GM12892 (cell line): ENCODE data around the gene TIMM44.

ENCODE experiments used
- DNase-seq: peaks from one replicate; pipeline ENCODE4 v3.0.0; 2011; ENCODE audit not compliant: insufficient read length
- FAIRE-seq: peaks from 2 replicates; lab custom pipeline; 2011; peaks lifted over from hg19 to GRCh38; lab: Jason Lieb, UNC
- POLR2A ChIP-seq: IDR thresholded peaks from 2 replicates; pipeline ENCODE4 v1.6.1; 2011; ENCODE audit warnings: low read depth, low read length, control low read depth
- POLR2AphosphoS5 ChIP-seq: IDR thresholded peaks from 2 replicates; pipeline ENCODE4 v1.6.1; 2011; ENCODE audit warnings: low read depth, low read length, control low read depth
- TAF1 ChIP-seq: IDR thresholded peaks from 2 replicates; pipeline ENCODE4 v1.6.1; 2011; ENCODE audit warnings: low read depth, mild to moderate bottlenecking, control low read depth, low read length, borderline replicate concordance

Gene TIMM44

GRCh38 chr19:7907122-7907521 lies 36.3 kb downstream of the TIMM44 start:
- no peak for TF ChIP-seq TAF1
- TF ChIP-seq POLR2AphosphoS5, result peak; percentile 74
- no peak for TF ChIP-seq POLR2A
- DNase-seq, result no peak
- no peak for FAIRE-seq

- no peak for DNase-seq
- FAIRE-seq, result no peak
- TF ChIP-seq POLR2A (no peak), POLR2AphosphoS5 (no peak), TAF1 (no peak)
Observed at GRCh38 chr19:7905859-7906258, 37.6 kb downstream of the TIMM44 start.

DNA sequence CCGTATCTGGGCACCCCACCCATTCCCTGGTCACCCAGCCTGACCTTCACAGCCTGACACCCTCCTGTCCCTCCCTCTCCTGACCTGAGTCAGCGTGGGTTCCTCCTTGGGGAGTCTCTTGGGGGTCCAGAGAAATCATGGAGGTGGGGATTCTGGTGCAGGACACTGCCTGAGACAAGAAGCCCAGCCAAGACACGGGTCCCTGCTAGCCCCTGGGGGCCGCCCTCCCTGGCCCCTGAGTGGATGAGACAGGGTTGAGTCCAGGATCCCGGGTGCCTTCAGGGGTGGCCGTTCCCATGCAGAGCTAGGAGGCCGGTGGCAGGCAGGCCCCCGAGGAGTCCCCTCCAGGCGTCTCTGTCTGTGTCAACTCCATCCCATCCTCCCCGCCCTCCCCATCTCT lies 38.2 kb downstream of the TIMM44 start:
- TF ChIP-seq POLR2AphosphoS5 (no peak), TAF1 (no peak), POLR2A (no peak)
- DNase-seq, result no peak
- FAIRE-seq, result no peak

- DNase-seq (peak; percentile 75), FAIRE-seq (peak; percentile 65)
Observed at GRCh38 chr19:7904074-7905020, 39.1 kb downstream of the TIMM44 start.

GRCh38 chr19:7903244-7904073 lies 40.0 kb downstream of the TIMM44 start, which contains the start of gene MAP2K7:
Gene MAP2K7 (plus strand): TSS chr19:7903877. CDS start chr19:7903945, 68 bp downstream.
- TF ChIP-seq POLR2AphosphoS5 (peak; percentile 87), TAF1 (peak; percentile 55), POLR2A (peak; percentile 86)
- DNase-seq (peak; percentile 98), FAIRE-seq (peak; percentile 100)

More at GRCh38 chr19:7904074-7905020, 39.1 kb downstream of the TIMM44 start:
- TF ChIP-seq POLR2A, result no peak
- no peak for TF ChIP-seq TAF1

DNA sequence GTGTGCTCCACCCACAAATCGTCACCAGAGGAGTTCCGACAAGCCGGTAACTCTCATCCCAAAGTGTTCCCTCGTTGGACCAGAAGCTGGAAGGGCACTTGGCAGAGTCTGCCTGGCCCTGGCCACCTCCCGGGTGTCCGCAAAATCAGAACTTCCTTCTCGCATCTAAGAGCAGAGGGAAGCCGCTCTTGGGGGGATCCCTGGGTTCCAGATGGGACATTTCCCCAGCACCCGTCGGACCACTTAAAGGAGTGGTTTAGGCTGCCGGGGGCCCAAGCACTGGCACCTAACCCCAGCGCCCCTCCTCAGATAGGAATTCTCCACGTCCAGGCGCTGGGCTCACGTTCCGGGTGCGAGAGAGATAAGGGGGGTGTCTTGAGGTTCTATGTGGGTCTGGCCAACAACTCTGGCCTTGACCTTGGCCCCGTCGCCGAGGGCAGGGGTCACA lies 40.6 kb downstream of the TIMM44 start:
- TF ChIP-seq POLR2AphosphoS5, result no peak
- TF ChIP-seq POLR2A, result no peak
- no peak for TF ChIP-seq TAF1
- FAIRE-seq, result no peak
- no peak for DNase-seq

DNA sequence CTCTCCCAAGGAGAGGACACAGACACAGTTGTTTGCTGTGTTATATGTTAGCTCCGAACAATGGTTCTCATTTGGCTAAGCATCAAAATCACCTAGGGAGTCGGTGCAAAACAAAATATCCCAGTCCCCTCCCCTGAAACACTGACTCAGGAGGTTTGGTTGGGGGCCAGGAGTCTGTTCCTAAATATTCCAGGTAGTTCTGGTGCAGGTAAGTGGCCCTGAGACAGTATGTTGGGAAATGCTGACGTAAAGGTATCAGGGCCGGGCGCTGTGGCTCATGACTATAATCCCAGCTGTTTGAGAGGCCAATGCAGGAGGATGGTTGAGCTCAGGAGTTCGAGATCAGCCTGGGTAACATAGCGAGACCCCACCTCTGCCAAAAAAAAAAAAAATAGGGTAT lies 42.1 kb downstream of the TIMM44 start:
- FAIRE-seq (no peak), DNase-seq (no peak)
- TF ChIP-seq POLR2AphosphoS5 (no peak), POLR2A (no peak), TAF1 (no peak)

DNA sequence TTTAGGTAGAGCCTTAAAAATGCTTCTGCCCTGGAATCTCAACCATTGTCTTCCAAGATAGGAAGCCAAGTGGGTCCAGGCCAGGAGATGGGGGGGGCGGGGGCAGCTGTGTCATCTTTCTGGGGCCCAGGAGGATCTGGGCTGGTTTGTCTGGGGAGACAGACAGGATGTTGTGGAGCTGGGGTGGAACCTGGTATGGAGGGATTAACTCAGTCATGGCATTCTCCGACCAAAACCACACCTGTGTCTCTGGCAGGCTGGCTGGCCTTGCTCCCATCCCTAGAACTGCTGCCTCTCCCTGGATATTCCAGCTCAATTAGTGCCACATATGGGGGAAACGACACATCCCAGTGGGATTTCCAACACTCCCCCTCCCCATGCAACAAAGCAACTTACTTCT lies 42.5 kb downstream of the TIMM44 start:
- TF ChIP-seq POLR2A (no peak), POLR2AphosphoS5 (no peak), TAF1 (no peak)
- DNase-seq, result no peak
- FAIRE-seq, result no peak

- no peak for DNase-seq
- no peak for TF ChIP-seq POLR2A
- no peak for TF ChIP-seq POLR2AphosphoS5
- no peak for FAIRE-seq
Observed at GRCh38 chr19:7900401-7900870, 43.0 kb downstream of the TIMM44 start.

GRCh38 chr19:7899751-7900378 lies 43.6 kb downstream of the TIMM44 start:
- FAIRE-seq (no peak), DNase-seq (no peak)
- TF ChIP-seq TAF1, result no peak
- TF ChIP-seq POLR2AphosphoS5, result no peak
- TF ChIP-seq POLR2A, result no peak

- DNase-seq (no peak), FAIRE-seq (no peak)
- TF ChIP-seq POLR2AphosphoS5, result no peak
- no peak for TF ChIP-seq POLR2A
- no peak for TF ChIP-seq TAF1
Observed at GRCh38 chr19:7898967-7899366, 44.5 kb downstream of the TIMM44 start.
